Measurements from ENCODE around the gene AATF. TPM values are rescaled to one million over a fixed set of nuclear protein-coding genes. Genes with fewer than 3 reads are reported as not detected.

The AATF gene
- polyA plus RNA-seq, 1 donor from 2014 or later = 12.7 TPM

- TF ChIP-seq CTCF (IDR thresholded peaks at IDR 0.05; ENCODE audit: poor library complexity, severe bottlenecking) = no peak
- no peak for TF ChIP-seq SMC3 (conservative IDR thresholded peaks at IDR 0.05; ENCODE audit: poor library complexity)
- TF ChIP-seq EP300 (conservative IDR thresholded peaks at IDR 0.05; ENCODE audit: poor library complexity, severe bottlenecking) = no peak
- TF ChIP-seq POLR2AphosphoS5 (IDR thresholded peaks at IDR 0.05) = no peak
These were observed 70.5 kb downstream of the AATF start (continued) for GRCh38 chr17:37019117-37019740.

DNA sequence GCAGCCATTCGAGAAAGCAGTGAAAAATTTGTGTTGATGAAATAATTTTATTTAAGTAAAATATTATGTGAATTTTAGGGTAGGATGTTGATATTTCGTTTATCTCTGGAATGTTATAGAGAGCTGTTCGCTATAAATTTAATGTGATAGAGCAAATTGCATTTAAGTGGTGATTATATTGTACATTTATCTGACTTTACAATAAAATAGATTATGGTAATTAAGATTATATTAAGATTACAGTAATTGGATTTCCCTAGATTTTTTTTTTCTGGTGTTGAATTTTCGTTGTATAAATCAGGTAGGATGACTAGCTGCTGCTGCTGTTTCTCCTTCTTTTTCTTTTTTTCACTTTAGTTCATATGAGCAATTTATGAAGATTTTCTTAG is 71.0 kb downstream of the AATF start:
- Histone ChIP-seq H2AFZ (ENCODE audit: low read depth, low read length) (no peak overlapping the region), H4K20me1 (ENCODE audit: insufficient read depth) (no peaks in the 10 kb centered on the region), H3K4me2 (ENCODE audit: low read length) (no peak overlapping the region), H3F3A (ENCODE audit: insufficient read depth, low read length, poor library complexity, severe bottlenecking) (no peaks in the 10 kb centered on the region), H3K27me3 (ENCODE audit: insufficient read depth, low read depth, low read length) (peaks cover 8% of the 10 kb centered on the region), H3K9me2 (ENCODE audit: insufficient read depth, low read length) (no peaks in the 10 kb centered on the region), H3K79me2 (replicated peaks; ENCODE audit: insufficient read depth, low read length) (no peaks in the 10 kb centered on the region), H3K27ac (ENCODE audit: low read length) (no peak overlapping the region), H3K4me3 (ENCODE audit: low read length) (no peak overlapping the region), H3K36me3 (ENCODE audit: insufficient read depth, low read length) (no peaks in the 10 kb centered on the region), H3K9ac (ENCODE audit: low read length) (no peak overlapping the region), H3K9me3 (ENCODE audit: low read length) (no peaks in the 10 kb centered on the region)
- no peak for TF ChIP-seq TAF1 (IDR thresholded peaks at IDR 0.05; ENCODE audit: low read depth)
- TF ChIP-seq MXI1 (conservative IDR thresholded peaks at IDR 0.05; ENCODE audit: poor library complexity, severe bottlenecking) = no peak
- no peak for TF ChIP-seq POLR2AphosphoS5 (IDR thresholded peaks at IDR 0.05)
- no peak for TF ChIP-seq SMC3 (conservative IDR thresholded peaks at IDR 0.05; ENCODE audit: poor library complexity)
- TF ChIP-seq, protein P1, sequence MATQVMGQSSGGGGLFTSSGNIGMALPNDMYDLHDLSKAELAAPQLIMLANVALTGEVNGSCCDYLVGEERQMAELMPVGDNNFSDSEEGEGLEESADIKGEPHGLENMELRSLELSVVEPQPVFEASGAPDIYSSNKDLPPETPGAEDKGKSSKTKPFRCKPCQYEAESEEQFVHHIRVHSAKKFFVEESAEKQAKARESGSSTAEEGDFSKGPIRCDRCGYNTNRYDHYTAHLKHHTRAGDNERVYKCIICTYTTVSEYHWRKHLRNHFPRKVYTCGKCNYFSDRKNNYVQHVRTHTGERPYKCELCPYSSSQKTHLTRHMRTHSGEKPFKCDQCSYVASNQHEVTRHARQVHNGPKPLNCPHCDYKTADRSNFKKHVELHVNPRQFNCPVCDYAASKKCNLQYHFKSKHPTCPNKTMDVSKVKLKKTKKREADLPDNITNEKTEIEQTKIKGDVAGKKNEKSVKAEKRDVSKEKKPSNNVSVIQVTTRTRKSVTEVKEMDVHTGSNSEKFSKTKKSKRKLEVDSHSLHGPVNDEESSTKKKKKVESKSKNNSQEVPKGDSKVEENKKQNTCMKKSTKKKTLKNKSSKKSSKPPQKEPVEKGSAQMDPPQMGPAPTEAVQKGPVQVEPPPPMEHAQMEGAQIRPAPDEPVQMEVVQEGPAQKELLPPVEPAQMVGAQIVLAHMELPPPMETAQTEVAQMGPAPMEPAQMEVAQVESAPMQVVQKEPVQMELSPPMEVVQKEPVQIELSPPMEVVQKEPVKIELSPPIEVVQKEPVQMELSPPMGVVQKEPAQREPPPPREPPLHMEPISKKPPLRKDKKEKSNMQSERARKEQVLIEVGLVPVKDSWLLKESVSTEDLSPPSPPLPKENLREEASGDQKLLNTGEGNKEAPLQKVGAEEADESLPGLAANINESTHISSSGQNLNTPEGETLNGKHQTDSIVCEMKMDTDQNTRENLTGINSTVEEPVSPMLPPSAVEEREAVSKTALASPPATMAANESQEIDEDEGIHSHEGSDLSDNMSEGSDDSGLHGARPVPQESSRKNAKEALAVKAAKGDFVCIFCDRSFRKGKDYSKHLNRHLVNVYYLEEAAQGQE (IDR thresholded peaks at IDR 0.05; ENCODE audit: borderline replicate concordance) = no peak
- TF ChIP-seq RAD21 (conservative IDR thresholded peaks at IDR 0.05) = no peak
- TF ChIP-seq EP300 (conservative IDR thresholded peaks at IDR 0.05; ENCODE audit: poor library complexity, severe bottlenecking) = no peak
- no peak for TF ChIP-seq EZH2 (IDR thresholded peaks at IDR 0.05; ENCODE audit: borderline replicate concordance, insufficient read depth, low read length, poor library complexity, severe bottlenecking)
- TF ChIP-seq CTCF (IDR thresholded peaks at IDR 0.05; ENCODE audit: poor library complexity, severe bottlenecking) = no peak
